K562 (cell line): ENCODE measurements around the gene SLC25A45. TPM values are rescaled to one million over a fixed set of nuclear protein-coding genes. Genes with fewer than 3 reads are reported as not detected.

Experiments used
- ARID4B ChIP-seq: sonication (generic); formaldehyde crosslinking; IDR thresholded peaks from 2 replicates; pipeline ENCODE4 v1.8.0; 2022; ENCODE audit warnings: mild to moderate bottlenecking, missing genetic modification reagents
- CHD4 ChIP-seq: fragments of 200-600 bp; sonication (generic); IDR thresholded peaks from 3 replicates; pipeline ENCODE4 v1.6.1; 2012; ENCODE audit warnings: low read depth, mild to moderate bottlenecking, mixed read lengths, low read length, inconsistent platforms; ENCODE audit not compliant: insufficient read depth, insufficient replicate concordance, poor library complexity, severe bottlenecking
- GATA2 ChIP-seq: sonication (generic); formaldehyde crosslinking; IDR thresholded peaks from 2 replicates; pipeline ENCODE4 v1.4.0; 2020; ENCODE audit warnings: mild to moderate bottlenecking, missing genetic modification reagents
- HEY1 ChIP-seq: fragments of 250-450 bp; sonication (Bioruptor Pico); IDR thresholded peaks from 2 replicates; pipeline ENCODE4 v1.5.0; 2020; ENCODE audit warnings: mild to moderate bottlenecking, moderate library complexity, borderline replicate concordance
- HINFP ChIP-seq: fragments of 450-650 bp; conservative IDR thresholded peaks from 2 replicates; pipeline ENCODE4 v1.6.1; 2016; ENCODE audit warnings: missing genetic modification characterization, low read depth, mild to moderate bottlenecking, control low read depth, missing compliant biosample characterization
- HLTF ChIP-seq: fragments of 450-650 bp; IDR thresholded peaks from 2 replicates; pipeline ENCODE4 v1.6.1; 2016
- MAZ ChIP-seq, 2 experiments: fragments of 450-650 bp in 1 of 2; sonication (generic) in 1 of 2; formaldehyde crosslinking; IDR thresholded peaks in 1 of 2; conservative IDR thresholded peaks in 1 of 2; 2 replicates each; pipeline versions ENCODE4 v1.4.0 to v1.5.0; 2020; ENCODE audit warnings: mild to moderate bottlenecking in 1 of 2, missing genetic modification reagents in 1 of 2
- RBFOX2 ChIP-seq: fragments of 200-400 bp; formaldehyde crosslinking; IDR thresholded peaks from 2 replicates; pipeline ENCODE4 v1.6.1; 2017; ENCODE audit warnings: low read depth, mild to moderate bottlenecking, low read length, moderate library complexity
- RFX1 ChIP-seq: fragments of 450-650 bp; IDR thresholded peaks from 2 replicates; pipeline ENCODE4 v1.6.1; 2016; ENCODE audit warnings: mild to moderate bottlenecking, moderate library complexity
- SOX6 ChIP-seq: fragments of 450-650 bp; IDR thresholded peaks from 2 replicates; pipeline ENCODE4 v1.6.1; 2014; ENCODE audit warnings: mild to moderate bottlenecking
- YY1 ChIP-seq, 3 experiments: IDR thresholded peaks; 2 replicates each; pipeline ENCODE4 v1.6.1; 2011; ENCODE audit warnings: low read length in 2 of 3, mild to moderate bottlenecking in 2 of 3, moderate library complexity in 2 of 3, borderline replicate concordance in 1 of 3, control low read depth in 1 of 3, low read depth in 1 of 3; ENCODE audit not compliant: insufficient read depth in 3 of 3, insufficient replicate concordance in 2 of 3, control insufficient read depth in 1 of 3, insufficient read length in 1 of 3; ENCODE audit errors: extremely low read depth in 1 of 3
- ZNF280A ChIP-seq: fragments of 450-650 bp; IDR thresholded peaks from 2 replicates; pipeline ENCODE4 v1.6.1; 2018; ENCODE audit warnings: mild to moderate bottlenecking, low read depth; ENCODE audit not compliant: partially characterized antibody
- ZNF699 ChIP-seq: fragments of 250-450 bp; sonication (Bioruptor Pico); IDR thresholded peaks from 2 replicates; pipeline ENCODE4 v1.8.0; 2021; ENCODE audit warnings: mild to moderate bottlenecking, moderate library complexity; ENCODE audit not compliant: insufficient replicate concordance
- polyA plus RNA-seq, 8 experiments: library from polyadenylated mRNA; depleted of rRNA in 4 of 8; stranded (reverse) in 5 of 8; unstranded in 3 of 8; fragments of >200 nt; fragmentation: Nextera tagmentation in 2 of 8; fragmentation: Illumina TruSeq in 1 of 8; extraction: Ambion mirVana in 2 of 8; extraction: Trizol in 1 of 8; gene quantifications; 2 replicates each; pipeline versions ENCODE4 v1.2.1 to v1.2.3, GENCODE V29; 2011 to 2014; ENCODE audit warnings: inconsistent platforms in 1 of 8, missing spikeins in 1 of 8
- total RNA-seq, 7 experiments: library from RNA; depleted of rRNA in 6 of 7; stranded (reverse); fragments of >200 nt in 6 of 7; fragmentation: Illumina TruSeq in 2 of 7; extraction: Trizol in 2 of 7; gene quantifications; 2 replicates each; pipeline versions ENCODE4 v1.2.1 to v1.2.3, GENCODE V29; 2011 to 2021; ENCODE audit warnings: low replicate concordance in 1 of 7

SLC25A45 gene
- total and polyA plus RNA-seq, 9 of the 15 experiments (the other 6 are each of a cell fraction or from before 2014, with no cell fraction given) = 0.15 to 2.3 (median 0.68) TPM

- TF ChIP-seq HINFP (tag) (no peak), HEY1 (CRISPR knock-in tag) (no peak), CHD4 (no peak), MAZ (CRISPR knock-in tag; conservative IDR thresholded peaks at IDR 0.05 in 1 of 2, IDR thresholded peaks at IDR 0.05 in 1 of 2) (0 out of 4 replicates have a peak, but pooled peaks of 1 of the 2 experiments have one; percentile 4), SOX6 (no peak), ZNF280A (no peak), ZNF699 (no peak), RFX1 (no peak), YY1 (IDR thresholded peaks at IDR 0.05; ENCODE audit: borderline replicate concordance in 1 of 3, control insufficient read depth in 1 of 3, extremely low read depth in 1 of 3, insufficient read depth in 3 of 3, insufficient read length in 1 of 3, insufficient replicate concordance in 2 of 3, low read depth in 1 of 3, low read length in 2 of 3) (no peak), HLTF (no peak), GATA2 (CRISPR knock-in tag) (no peak), RBFOX2 (peak; percentile 11; the same call in 1 of the 2 replicates), ARID4B (CRISPR knock-in tag) (peak; percentile 40; the same call in 1 of the 2 replicates)
Observed at GRCh38 chr11:65417702-65418430, 35.4 kb upstream of the SLC25A45 start (continued).
